Femur (tissue), 1 donor: ENCODE results near the gene FLAD1.
"Not testable (repeated sequence)": the region's sequence is repeated elsewhere in the genome, so short reads cannot be mapped to it uniquely, and the experiment has no call there.

ENCODE experiments used
- DNase-seq: peaks from one replicate; pipeline ENCODE4 v3.0.0-alpha.2; 2017

FLAD1 gene

DNA sequence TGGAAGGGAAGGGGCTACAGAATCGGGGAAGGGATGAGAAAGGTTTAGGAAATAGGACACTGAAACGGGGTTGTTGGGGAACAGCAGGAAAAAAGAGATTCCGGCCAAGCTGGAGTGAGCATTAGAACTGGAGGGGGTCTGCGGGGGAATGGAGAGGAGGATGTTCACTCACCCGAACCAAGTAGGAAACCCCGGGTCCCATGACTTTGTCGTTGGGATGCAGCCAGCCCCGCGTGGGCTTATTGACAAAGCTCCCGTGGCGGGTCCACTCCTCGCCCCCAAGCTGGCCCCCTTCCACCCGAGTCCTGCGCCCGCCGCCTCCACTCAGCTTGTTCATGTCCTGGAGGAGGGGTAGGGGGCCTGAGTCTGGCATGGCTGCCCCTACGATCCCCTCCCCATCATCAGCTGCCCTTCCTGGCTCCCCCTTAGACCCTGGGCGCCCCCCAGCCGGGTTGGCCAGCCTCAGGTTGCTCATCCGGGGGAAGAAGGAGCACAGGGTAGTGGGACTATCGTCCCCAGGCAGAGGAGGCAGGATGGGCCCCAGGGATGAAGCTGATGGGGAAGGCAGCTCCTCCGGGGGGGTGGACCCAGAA is 13.2 kb upstream of the FLAD1 start:
- peak; percentile 57 for DNase-seq

DNA sequence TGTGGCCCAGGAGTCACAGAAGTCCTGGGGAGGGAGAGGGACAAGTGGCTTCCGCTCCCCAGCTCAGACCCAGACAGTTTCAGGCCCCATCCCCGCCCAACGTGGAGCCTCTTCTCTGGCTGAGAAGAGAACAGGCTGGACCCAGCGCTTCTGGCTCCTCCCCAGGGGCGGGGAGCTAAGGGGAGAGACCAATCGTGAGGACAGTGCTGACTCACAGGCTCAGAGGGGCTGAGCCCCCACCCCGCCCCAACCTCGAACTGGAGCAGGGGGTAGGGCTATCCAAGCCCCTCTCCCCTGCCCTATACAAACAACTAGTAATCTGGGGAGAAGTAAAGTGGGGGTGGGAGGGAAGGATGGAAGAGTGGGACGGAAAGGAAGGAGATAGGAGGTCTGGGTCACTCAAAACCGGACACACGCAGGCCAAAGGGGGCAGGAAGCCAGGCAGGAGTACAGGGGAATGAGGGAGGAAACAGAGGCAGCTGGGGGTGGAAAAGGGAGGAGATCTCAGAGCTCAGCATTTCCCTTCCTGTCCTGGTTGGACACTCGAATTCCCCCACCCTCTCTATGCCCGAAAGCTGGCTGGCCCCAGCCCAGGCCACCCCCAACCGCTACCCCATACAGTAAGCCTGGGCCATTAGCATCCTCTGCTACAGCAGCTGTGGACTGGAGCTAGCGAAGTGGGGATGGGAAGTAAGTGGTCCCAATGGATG is 12.4 kb upstream of the FLAD1 start, which contains the start of gene SHC1:
Gene SHC1 (minus strand): TSS at position 117 of the 710 bp plus-strand sequence. CDS start 221 bp downstream, outside the sequence.
- DNase-seq = peak; percentile 97

GRCh38 chr1:154971341-154971998 is 11.7 kb upstream of the FLAD1 start:
- no peak for DNase-seq

DNA sequence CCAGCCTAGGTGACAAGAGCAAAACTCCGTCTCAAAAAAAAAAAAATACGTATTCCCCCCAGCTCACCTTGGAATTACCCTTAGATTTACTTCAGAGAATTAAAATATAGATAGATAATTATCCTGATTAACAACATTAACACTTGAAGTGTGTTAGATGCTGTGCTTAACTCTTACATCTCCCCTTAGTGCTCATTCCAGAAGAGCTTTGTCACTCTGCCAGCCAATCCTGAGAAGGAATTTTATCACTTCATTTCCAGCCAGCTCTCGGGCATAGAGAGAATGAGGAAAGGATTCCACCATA is 11.0 kb upstream of the FLAD1 start:
- DNase-seq = no peak

GRCh38 chr1:154972517-154973343 is 10.4 kb upstream of the FLAD1 start:
- peak; percentile 86 for DNase-seq

GRCh38 chr1:154973344-154974101 is 9.6 kb upstream of the FLAD1 start:
- DNase-seq = peak; percentile 97

DNA sequence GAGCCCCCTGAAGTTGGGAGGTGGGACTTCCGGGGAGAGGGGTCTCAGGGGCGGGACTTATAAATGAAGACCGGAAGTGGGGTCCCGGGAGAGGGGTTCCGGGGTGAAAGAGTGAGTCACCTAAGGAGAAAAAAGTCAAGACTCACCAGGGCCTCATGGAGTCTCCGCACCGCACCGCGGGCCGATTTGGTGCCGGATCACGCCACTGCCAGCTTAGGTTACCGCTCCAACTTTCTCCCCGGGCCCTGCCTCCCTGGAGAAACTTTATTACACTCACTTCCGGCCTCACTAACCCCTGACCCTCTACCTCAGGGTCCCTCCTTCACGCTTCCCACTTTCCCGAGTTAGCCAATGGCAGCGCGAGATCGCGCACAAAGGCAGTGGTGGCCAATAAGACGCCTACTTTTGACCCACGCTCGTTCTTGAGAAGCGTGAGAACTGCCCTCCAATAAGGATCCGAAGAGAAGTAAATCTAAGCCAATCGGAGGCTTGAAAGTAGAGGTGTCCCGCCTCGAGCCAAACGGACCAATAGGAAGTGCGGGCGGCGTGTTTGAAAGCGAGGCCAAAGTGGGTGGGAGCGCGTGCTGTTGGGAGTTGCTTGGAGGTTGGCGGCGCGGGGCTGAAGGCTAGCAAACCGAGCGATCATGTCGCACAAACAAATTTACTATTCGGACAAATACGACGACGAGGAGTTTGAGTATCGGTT is 8.9 kb upstream of the FLAD1 start, which contains the start of gene CKS1B:
Gene CKS1B (plus strand): TSS at position 580 of the 706 bp plus-strand sequence. CDS start 65 bp downstream, at position 645.
- peak; percentile 99 for DNase-seq

- DNase-seq = peak; percentile 97
Measured at GRCh38 chr1:154974808-154975408, 8.2 kb upstream of the FLAD1 start.

DNA sequence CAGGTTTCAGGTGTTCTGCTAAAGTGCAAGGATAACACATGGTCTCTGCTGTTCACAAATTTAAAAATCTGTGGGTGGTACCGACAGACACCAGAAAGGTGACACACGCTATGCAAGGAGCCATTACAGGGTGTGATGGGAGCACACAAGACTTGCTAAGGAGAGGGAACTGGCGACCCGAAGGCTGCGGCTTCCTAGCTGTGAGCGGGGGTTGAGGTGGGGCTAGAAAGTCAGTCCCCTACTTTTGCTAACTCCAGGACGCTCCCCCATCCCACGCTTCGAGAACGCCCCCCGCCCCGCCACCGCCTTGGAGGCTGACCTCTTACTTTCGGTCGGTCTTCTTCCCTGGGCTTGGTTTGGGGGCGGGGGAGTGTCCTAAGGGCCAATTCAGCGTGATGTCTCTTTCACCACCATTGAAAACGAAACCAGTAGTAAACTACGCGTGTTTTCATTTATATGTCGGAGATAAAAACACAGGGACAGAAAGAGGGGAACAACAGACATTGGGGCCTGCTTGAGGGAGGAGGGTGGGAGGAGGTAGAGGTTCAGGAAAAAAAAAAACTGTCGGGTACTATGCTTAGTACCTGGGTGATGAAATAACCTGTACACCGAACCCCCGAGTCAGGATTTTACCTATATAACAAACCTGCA is 7.6 kb upstream of the FLAD1 start:
- peak; percentile 77 for DNase-seq

GRCh38 chr1:154977762-154978161 is 5.4 kb upstream of the FLAD1 start:
- not testable (repeated sequence) for DNase-seq

- no peak for DNase-seq
Measured at GRCh38 chr1:154978360-154978759, 4.8 kb upstream of the FLAD1 start.

DNA sequence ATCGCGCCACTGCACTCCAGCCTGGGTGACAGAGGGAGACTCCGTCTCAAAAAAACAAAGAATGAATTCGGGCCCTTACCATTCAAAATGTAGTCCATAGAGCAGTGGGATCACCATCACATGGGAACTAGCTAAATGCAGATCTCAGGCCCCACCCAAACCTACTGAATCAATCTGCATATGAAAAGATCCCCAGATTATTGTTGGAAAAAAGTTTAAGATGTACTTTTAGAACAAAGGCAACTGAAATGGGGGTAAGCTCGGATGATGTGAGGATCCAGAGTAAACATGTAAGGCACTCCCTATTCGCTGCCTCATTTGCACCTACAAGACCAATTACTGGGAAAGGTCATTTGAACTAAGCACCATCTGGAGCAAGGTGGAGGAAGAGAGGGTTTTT is 803 bp upstream of the FLAD1 start:
- DNase-seq = no peak

DNA sequence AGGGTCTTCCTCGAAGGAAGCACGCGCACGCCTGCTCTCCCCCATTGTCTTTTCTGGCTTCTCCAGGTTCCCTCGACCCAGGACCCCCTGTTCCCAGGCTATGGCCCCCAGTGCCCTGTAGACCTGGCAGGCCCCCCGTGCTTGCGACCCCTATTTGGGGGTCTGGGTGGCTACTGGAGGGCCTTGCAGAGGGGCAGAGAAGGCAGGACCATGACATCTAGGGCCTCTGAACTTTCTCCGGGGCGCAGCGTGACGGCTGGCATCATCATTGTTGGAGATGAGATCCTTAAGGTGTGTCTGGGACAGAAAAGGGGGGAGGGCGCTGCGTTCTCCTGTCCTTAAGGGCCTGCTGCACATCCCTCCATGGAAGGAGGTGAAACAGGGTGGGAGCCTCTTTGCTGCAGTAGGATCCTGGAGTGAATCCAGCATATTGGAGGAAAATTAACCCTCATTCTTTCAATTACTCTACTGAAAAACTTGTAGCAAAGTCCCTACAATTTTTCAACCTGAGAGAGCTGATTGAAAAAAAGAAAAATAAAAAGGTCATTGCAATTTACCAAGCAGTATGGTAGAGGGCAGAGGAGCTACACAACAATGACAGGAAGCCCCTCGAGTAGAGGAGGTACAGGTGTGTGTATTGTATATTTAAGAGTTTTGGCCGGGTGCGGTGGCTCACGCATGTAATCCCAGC is 777 bp downstream of the FLAD1 start:
- DNase-seq = no peak

DNA sequence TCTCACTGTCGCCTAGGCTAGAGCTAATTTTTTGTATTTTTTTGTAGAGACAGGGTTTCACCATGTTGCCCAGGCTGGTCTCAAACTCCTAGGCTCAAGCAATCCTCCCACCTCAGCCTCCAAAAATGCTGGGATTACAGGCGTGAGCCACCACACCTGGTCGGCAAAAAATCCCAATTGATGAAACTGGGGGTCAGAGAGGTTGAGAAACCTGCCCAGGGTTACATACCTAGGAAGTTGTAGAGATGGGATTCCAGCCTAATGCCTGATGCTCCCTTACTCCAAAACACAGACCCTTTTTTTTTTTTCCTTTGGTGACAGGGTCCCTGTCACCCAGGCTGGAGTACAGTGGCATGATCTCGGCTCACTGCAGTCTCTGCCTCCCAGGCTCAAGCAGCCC is 3.6 kb downstream of the FLAD1 start:
- not testable (repeated sequence) for DNase-seq

- DNase-seq = no peak
Measured at GRCh38 chr1:154987326-154987725, 4.2 kb downstream of the FLAD1 start.

GRCh38 chr1:154988058-154988954 is 5.2 kb downstream of the FLAD1 start:
- DNase-seq = no peak

DNA sequence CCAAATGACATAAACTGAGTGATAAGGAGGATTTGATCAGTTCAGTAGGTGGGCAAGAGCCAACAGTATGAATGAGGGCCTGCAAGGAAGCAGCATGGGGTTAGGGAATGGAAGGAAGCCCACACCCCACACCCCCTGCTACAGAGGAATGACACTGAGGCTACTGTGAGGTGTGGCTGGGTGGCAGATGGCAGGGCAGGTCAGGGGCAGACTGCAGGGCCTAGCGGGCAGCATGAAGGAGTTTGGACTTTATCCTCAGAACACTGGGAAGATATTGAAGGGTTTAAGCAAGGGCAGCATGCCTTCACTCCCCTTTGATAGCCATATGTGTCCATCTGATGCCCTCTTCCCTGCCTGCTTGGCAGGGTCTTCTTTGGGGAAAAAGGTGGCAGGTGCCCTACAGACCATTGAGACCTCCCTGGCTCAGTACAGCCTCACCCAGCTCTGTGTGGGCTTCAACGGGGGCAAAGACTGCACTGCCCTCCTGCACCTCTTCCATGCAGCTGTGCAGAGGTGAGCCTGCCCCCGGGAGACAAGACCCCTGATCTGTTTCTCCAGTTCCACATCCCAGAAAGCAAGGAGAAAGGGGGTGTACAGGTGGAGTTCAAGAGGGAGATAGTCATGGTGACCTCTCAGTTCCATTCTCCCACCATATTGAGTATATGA is 6.2 kb downstream of the FLAD1 start:
- DNase-seq = no peak

DNA sequence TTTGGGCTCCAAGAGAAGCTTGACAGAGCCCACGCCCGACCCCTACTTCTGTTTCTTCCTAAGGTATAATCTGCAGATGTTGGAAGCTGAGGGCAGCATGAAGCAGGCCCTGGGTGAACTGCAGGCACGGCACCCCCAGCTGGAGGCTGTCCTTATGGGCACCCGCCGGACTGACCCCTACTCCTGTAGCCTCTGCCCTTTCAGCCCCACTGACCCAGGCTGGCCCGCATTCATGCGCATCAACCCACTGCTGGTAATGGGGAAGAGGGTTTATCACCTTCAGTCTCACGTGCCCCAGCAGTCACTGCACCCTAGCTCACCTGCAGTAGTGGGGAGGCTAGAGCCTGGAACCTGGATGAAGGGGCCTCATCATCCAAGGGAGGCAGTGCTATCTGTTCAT is 7.1 kb downstream of the FLAD1 start:
- no peak for DNase-seq
